GM08714 (cell line): ENCODE results near the gene ZDHHC16.
"Not testable (repeated sequence)": the region's sequence is repeated elsewhere in the genome, so short reads cannot be mapped to it uniquely, and the experiment has no call there.

ENCODE experiments used
- H3K4me3 ChIP-seq: fragments of 200-500 bp; sonication (Bioruptor generic); 2 replicates; pipeline ENCODE4 v1.5.1; 2014; ENCODE audit warnings: mild to moderate bottlenecking, low read length, inconsistent platforms
- ZNF274 ChIP-seq: IDR thresholded peaks from 2 replicates; pipeline ENCODE4 v1.6.1; 2012; ENCODE audit warnings: mild to moderate bottlenecking, low read depth, low read length

The ZDHHC16 gene

DNA sequence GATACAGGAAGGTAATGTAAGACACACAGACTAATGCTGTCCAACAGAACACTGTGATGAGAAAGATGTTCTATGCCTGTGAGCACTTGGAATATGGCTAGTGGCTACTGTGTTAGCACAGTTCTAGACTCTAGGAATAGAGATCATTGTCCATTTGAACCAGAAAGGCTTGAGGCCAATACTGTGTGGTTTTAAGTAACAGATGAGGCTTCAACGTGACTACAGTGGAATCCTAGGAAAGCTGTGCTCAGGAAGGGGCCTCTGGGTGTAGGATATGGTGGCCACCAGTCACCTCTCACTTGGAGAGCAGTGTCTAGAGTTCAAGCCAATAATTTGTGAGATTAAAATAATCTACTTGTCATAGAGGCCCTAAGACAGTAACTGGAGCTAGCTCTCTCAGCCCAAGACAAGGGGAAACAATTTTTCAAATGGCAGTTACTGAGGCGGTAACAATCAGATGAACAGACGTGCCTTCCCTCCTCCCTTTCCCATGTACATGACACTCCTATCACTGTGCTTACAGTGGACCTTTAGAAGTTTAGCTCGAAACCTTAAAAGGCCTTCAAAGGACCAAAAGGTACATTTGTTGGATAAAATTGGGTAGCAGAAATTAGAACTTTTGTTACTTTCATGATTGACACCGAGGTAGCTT, 10.2 kb downstream of the ZDHHC16 start:
- no peak overlapping the region for H3K4me3 ChIP-seq
- no peak for TF ChIP-seq ZNF274

DNA sequence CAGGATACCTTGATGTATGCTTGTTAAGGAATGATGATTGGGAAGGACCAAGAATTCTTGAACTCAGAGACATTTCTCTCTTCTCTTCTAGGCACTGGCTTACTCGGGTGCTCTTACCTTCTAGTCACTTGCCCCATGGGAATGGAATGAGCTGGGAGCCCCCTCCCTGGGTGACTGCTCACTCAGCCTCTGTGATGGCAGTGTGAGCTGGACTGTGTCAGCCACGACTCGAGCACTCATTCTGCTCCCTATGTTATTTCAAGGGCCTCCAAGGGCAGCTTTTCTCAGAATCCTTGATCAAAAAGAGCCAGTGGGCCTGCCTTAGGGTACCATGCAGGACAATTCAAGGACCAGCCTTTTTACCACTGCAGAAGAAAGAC, 10.7 kb downstream of the ZDHHC16 start:
- no peak for TF ChIP-seq ZNF274
- no peak overlapping the region for H3K4me3 ChIP-seq

DNA sequence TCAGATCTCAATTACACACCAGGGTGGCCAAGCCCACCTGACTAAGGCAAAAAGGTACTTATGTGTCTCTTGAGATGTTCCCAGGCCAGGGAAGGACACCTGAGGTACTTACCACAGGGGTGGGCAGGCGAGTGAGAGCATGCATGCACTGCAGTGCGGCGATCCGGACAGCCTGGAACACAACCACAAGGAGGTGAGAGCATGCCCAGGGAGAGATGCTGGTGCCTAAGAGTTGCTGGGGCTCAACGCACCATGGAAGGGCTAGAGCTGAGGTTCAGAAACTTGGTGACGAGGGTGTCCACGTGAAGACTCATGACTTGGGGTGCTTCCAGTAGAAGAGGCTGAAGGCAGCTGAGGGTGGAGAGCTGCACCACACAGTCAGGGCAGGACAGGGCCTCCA, 13.1 kb downstream of the ZDHHC16 start:
- TF ChIP-seq ZNF274, result no peak
- H3K4me3 ChIP-seq, result no peak overlapping the region

DNA sequence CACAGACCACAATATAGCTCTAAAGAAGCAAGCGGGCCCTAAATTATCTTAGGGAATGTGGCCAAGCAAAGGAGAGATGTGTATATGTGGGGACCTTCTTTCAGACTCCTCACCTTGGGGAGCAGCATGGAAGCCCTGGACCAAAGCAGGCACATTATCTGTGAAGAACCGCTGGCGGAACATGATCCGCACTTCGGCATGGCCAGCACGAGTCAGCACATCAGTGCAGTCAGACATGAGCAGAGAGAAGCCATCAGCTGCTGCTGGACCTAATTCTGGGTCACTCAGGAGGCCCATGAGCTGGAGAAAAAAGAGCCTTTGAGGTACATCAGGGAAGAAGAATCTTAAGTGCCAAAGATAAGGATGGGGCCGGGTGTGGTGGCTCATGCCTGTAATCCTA, 14.0 kb downstream of the ZDHHC16 start:
- no peak overlapping the region for H3K4me3 ChIP-seq
- no peak for TF ChIP-seq ZNF274

DNA sequence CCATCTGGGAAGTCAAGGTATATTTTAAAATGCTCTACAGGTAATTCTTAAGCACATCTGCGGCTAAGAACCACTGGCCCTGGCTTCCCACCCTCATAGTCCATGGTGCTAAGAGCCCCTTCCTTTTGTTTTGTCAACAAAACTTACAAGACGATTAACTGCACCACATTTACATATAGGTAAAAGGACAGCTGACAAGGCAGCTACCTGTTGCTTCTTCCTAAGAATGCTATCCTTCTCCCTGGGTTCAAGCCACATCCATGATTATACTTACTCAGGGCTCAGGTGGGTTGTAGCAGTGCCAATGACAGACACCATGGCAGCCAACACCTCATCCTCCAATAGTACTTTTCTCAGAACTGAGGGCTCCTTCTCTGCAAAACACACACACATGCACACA, 16.3 kb downstream of the ZDHHC16 start:
- no peak overlapping the region for H3K4me3 ChIP-seq
- TF ChIP-seq ZNF274, result no peak

DNA sequence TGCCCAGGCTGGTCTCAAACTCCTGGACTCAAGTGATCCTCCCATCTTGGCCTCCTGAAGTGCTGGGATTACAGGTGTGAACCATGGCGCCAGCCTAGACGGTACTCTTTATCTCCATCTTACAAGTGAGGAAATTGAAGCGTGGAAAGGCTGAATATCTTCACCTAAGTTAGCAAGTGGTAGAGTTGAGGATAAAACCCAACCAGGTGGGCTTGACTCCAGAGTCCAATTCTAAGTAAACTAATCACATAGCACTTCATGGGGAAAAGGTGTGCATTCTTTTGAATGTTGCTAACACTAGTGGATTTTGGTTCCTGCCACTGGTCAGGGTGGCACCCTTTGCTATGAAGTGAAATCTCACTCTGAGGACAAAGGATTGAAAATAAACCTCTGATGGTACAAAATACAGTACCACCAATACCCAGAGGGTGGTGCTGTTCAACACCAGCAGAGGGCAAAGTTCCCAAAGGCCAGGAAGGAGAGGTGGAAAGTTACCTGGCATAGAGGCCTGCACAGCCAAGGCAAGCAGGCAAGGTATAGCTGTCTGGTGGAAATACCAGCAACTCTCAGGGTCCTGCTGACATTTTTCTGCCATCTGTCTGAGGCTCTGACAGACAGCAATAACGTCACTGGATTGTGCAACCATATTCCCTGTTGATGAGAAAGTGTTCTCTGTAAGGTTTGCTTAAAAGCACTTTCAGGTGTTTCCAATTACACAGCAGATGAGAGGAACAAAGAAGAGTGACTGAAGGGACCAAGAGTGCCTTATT, 17.6 kb downstream of the ZDHHC16 start:
- no peak for TF ChIP-seq ZNF274
- H3K4me3 ChIP-seq, result no peak overlapping the region

DNA sequence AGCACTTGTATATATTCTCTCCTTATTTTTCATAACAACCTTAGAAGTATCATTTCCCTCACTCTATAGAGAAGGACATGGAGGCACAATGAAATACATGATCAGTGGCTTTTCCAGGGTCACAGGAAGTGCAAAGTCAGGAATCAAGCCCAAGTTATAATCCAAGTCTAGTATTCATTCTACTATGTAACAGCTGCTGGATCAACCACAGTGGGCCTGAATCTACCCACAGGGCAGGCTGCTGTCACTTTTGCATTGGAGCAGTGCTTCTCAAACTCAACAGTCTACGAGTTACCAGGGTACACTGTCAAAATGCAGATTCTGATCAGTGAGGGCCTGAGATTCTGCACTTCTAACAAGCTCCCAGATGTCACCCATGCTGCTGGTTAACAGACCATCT, 18.3 kb downstream of the ZDHHC16 start:
- no peak for TF ChIP-seq ZNF274
- no peak overlapping the region for H3K4me3 ChIP-seq

DNA sequence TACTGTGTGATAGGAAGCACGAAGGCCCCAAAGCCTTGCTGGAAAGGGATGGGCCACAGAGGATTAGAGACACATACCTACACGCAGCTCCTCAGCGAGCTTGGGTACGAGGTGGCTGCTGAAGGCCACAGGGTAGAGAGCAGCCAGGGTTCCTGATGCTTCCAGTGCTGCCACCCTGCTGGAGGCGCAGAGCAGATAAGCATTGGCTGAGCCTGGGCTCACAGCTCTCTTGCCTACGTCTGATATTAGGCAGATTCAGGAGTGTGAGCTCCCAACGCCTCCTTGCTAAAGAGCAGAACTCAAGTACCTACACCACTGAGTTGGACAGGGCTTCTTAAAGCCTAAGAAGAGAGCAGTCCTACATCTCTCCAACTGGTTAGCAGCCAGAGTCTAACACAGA, 20.0 kb downstream of the ZDHHC16 start:
- TF ChIP-seq ZNF274, result no peak
- no peak overlapping the region for H3K4me3 ChIP-seq

DNA sequence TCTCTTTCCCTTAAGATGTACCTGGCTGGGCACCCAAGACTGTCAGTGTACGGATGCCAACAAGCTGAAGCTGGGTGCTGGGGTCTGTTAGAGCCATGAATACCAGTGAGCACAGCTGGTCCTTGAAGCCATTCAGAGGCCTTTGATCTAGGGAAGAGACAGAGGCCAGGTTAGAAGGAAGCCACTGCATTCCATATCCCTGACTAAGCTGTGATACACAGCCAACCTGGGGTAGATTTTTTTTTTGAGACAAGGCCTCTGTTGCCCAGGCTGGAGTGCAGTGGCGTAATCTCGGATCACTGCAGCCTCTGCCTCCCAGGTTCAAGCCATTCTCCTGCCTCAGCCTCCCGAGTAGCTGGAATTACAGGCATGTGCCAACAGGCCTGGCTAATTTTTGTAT, 20.8 kb downstream of the ZDHHC16 start:
- no peak for TF ChIP-seq ZNF274
- H3K4me3 ChIP-seq, result no peak overlapping the region

DNA sequence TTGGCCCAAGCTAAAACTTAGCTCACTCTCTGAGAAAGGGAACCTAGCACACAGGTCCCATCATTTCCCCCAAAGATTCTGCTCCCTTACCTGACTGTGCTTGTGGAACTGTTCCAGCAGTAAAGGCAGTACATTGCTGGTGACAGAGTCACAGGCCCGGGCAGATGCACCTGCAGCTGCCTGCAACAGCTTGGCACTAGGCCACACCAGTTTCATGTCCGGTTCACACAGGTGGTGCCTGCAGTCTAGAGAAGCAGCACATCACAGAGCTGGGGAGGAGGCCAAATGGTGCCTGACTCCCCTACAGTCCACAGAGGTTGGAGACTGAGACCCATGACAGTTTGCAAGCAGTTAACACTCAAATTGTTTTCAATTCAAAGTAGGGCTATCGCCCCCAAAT, 22.2 kb downstream of the ZDHHC16 start:
- TF ChIP-seq ZNF274, result no peak
- no peak overlapping the region for H3K4me3 ChIP-seq

DNA sequence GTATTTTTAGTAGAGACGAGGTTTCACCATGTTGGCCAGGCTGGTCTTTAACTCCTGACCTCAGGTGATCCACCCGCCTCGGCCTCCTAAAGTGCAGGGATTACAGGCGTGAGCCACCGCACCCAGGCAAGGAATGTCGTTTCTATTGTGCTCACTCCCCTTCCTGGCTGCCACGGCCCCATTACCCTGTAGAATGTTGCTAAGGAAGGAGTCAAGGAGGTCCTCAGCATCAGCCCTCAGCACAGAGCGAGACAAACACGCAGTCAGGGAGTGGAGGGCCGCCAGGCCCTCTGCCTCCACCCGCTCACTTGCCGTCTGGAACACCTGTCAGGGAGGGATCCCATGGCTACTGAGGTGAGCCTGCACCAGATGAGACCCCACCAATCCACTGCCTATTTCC, 22.8 kb downstream of the ZDHHC16 start:
- H3K4me3 ChIP-seq, result not testable (repeated sequence)

DNA sequence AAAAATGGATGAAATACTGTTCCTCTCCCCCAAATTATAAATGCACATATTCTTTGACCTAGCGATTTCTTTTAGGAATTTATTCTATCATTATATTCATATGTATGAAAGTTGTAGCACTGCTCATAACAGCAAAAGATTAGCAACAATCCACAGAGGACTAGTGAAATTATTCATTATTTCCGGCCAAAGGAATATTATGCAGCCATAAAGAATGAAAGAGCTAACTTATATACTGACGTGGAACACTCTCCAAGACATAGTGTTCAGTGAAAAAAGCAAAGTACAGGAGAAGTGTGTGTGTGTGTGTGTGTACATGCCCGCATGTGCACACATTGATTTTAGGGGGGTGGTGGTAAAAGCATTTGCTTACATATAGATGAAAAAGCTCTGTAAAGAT, 28.9 kb downstream of the ZDHHC16 start:
- no peak for TF ChIP-seq ZNF274
- no peak overlapping the region for H3K4me3 ChIP-seq

DNA sequence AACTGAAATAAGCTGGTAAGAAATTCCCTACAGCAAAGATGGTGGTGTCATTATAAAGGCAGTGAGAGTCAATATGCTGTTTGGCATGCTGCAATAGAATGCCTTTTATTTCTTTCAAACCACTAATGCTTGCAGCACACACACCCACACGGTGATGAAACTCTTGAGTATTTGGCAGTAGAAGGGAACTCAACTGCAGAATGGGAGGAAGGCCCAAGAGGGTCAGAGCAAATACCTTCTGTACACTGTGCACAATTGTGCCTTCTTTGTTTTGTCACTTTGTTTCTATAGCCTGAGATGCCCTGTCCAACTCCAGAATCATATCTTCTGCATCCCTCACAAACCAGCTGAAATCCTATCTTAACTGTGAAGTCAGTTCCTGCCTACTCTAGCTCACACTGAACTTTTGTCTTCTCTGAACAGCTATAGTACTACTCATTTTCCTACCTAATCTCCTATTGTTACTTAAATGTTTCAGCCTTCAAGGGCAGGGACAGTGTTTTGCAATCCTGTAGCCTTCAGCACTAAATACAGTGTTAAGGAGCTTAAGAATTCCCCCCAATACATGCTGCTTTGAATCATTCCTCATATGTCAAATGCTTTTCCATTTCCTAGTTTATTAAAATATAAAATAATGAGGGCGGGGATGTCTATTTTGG, 30.1 kb downstream of the ZDHHC16 start:
- no peak for TF ChIP-seq ZNF274
- H3K4me3 ChIP-seq, result no peak overlapping the region

DNA sequence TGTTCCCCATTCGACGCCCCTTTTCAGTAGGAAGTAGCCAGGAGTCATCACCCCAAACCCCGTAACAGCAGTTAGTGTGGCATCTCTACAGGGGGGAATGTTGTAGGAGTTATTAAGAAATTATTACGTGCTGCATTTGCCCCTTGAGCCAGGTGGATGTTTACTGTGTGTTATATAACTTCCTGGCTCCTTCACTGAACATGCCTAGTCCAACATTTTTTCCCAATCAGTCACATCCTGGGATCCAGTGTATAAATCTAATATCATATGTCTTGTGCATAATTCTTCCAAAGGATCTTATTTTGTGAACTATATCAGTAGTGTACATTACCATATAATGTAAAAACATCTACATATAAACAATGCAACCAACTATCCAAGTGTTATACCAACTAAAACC, 33.4 kb downstream of the ZDHHC16 start:
- not testable (repeated sequence) for H3K4me3 ChIP-seq

DNA sequence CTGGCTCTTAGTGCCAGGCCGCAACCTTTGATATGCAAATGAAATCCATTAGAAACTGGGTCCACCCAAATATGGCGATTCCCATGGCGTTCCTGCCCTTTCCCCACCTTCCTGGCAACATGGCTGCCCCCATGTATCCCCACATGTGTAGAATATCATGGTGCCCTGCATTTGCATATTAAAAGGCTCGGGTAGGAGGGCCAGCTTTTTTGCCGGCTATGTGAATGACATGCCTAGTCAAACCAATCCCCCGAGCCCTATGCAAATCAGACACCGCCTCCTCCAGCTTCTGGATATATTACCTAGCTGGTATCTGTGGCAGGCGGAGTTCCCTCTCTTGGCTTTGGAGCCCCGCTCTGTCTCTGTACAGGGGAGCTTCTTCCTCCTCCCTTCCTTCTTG, 34.0 kb downstream of the ZDHHC16 start:
- no peak overlapping the region for H3K4me3 ChIP-seq
- TF ChIP-seq ZNF274, result no peak
